Upper lobe of left lung (tissue), 6 donors: ENCODE results near the gene MTFMT. TPM values are rescaled to one million over a fixed set of nuclear protein-coding genes. Genes with fewer than 3 reads are reported as not detected.

Source experiments
- total RNA-seq, 6 donors: library from RNA; depleted of rRNA in 4 of 6; stranded (reverse); fragments of >200 nt in 4 of 6; gene quantifications; one replicate each; pipeline versions ENCODE4 v1.1.0 to v1.2.1, GENCODE V29; 2016 to 2021
- donor health status: DM: no; HTN: no; CAD: no; lungs with moderate emphysema.
- donor health status: DM: no; HTN: yes; CAD: no; lungs with severe emphysema.

Gene MTFMT
- total RNA-seq, 6 donors from 2014 or later, result 15.8 to 35.6 (median 25.5) TPM

Other genes with a start within 250 kb of the MTFMT start
- 1 to 10 TPM in 4 of 6 donors, under 1 TPM in 2; 0.61 to 6.2 (median 1.1) TPM for gene PIF1, start 204.0 kb downstream of the MTFMT start, total RNA-seq
- 10 to 100 TPM; 21.9 to 83.0 (median 51.3) TPM for gene PLEKHO2, start 187.7 kb downstream of the MTFMT start, total RNA-seq
- gene ANKDD1A, start 117.7 kb downstream of the MTFMT start, total RNA-seq, result 10 to 100 TPM in 2 of 6 donors, 1 to 10 TPM in 4; 4.8 to 13.1 (median 6.2) TPM
- 100 to 1,000 TPM in 3 of 6 donors, 10 to 100 TPM in 3; 58.8 to 113 (median 94.7) TPM for gene SPG21, start 39.7 kb downstream of the MTFMT start, total RNA-seq
- gene SLC51B, start 15.7 kb upstream of the MTFMT start, total RNA-seq, result 1 to 10 TPM in 3 of 6 donors, under 1 TPM in 1, not detected in 2; 0.69 to 6.6 (median 4.4) TPM
- gene RASL12, start 38.4 kb upstream of the MTFMT start, total RNA-seq, result 10 to 100 TPM; 12.8 to 49.9 (median 24.9) TPM
- gene KBTBD13, start 47.1 kb upstream of the MTFMT start, total RNA-seq, result not detected
- gene UBAP1L, start 85.6 kb upstream of the MTFMT start, total RNA-seq, result 10 to 100 TPM in 1 of 6 donors, 1 to 10 TPM in 5; 3.3 to 10.5 (median 4.8) TPM
- gene PDCD7, start 104.2 kb upstream of the MTFMT start, total RNA-seq, result 10 to 100 TPM; 14.9 to 38.8 (median 20.0) TPM
- 100 to 1,000 TPM in 1 of 6 donors, 10 to 100 TPM in 5; 39.3 to 105 (median 49.4) TPM for gene CLPX, start 155.7 kb upstream of the MTFMT start, total RNA-seq
- gene CILP, start 181.8 kb upstream of the MTFMT start, total RNA-seq, result 1 to 10 TPM; 1.0 to 5.2 (median 2.6) TPM